DMS114 treated with DMSO at 0.1 percent for 48 hours (cell line): ENCODE measurements around the gene COL26A1.

ENCODE experiments used
- DNase-seq: peaks from one replicate; lab custom pipeline; 2025; ENCODE audit not compliant: unreplicated experiment; lab: John Stamatoyannopoulos, UW

COL26A1 gene

GRCh38 chr7:101370836-101371235 lies 8.2 kb downstream of the COL26A1 start:
- DNase-seq: no peak

DNA sequence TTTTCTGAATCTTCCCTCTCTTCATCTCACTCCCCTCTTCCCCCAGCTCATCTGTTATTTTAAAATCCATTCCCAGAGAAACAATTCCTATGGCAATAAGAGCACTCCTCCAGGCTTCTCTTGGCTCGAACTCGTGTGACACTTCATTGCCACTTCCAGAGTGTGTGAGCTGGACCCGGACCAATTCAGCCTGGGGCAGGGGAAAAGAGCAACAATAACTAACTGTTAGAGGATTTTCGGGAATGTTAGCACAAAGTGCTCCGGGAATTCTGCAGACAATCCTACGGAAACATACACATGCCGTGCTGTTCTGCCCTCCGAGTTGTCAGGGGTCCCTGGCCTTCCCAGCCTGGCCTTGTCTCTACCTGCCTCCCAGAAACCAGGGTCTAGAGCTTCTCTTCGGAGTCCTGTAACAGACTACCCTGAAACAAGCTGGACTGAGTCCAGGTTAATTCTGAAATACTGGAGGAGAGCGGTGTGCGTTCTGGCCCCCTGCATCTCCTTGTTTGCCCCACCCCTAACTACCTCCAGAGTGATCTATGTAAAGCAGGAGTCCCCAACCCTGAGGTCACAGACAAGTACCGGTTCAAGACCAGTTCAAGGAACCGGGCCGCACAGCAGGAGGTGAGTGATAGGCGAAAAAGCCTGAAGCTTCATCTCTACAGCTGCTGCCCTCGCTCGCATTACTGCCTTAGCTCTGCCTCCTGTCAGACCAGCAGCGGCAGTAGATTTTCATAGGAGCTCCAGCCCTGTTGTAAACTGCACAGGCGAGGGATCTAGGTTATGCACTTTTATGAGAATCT lies 11.3 kb downstream of the COL26A1 start:
- no peak for DNase-seq

DNA sequence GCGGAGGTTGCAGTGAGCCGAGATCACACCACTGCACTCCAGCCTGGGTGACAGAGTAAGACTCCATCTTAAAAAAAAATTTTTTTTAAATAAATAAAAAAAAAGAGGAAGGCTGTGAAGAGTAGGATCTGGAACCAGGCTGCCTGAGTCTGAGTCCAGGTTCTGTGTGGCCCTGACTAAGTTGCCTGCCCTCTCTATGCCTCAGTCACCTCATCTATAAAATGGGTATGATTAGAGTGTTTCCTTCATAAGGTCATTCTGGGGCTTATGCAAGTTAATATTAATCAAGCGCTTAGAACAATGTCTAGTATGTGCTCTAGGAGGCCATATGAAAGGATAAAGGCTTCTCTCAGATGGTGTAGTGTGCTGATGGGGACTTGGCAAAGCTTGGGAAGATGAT lies 12.3 kb downstream of the COL26A1 start:
- DNase-seq: no peak

GRCh38 chr7:101376601-101377000 lies 13.9 kb downstream of the COL26A1 start:
- no peak for DNase-seq

GRCh38 chr7:101377189-101377736 lies 14.6 kb downstream of the COL26A1 start:
- no peak for DNase-seq

DNA sequence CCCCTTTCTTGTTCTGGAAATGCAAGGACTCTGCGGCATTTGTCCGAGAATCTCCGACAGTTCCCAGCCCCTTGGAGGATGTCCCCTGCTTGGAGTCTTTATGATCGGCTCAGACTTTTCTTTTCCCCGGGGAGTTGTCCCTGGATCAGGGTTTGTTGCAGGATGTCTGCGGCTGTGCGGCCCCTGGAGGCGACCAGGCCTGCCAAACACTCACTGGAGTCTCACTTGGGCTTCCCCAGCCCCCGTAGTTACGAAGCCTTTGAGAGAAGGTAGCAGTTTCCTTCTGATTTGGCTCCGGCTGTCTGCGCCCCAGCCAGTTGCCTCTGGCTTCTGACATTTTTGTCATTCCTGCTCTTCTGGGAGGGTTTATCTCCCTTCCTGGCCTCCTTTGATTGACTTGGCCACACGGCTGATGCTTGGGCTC lies 16.1 kb downstream of the COL26A1 start:
- DNase-seq: no peak

DNA sequence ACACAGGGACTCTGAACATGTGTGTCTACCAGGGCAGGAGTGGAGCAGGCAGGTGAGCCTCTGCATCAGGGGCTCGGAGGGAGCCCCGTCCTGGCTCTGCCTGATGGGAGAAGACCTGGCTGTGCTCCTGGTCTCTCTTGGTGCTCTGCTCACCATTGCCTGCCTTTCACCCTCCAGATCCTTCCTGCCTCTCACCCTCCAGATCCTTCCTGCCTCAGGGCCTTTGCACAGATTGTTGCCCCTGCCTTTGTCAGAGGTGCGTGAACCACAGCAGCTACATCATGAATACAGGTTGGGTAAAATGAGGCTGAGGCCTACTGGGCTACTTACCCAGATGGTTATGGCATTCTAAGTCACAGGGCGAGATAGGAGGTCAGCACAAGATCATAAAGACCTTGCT lies 16.6 kb downstream of the COL26A1 start:
- no peak for DNase-seq

DNA sequence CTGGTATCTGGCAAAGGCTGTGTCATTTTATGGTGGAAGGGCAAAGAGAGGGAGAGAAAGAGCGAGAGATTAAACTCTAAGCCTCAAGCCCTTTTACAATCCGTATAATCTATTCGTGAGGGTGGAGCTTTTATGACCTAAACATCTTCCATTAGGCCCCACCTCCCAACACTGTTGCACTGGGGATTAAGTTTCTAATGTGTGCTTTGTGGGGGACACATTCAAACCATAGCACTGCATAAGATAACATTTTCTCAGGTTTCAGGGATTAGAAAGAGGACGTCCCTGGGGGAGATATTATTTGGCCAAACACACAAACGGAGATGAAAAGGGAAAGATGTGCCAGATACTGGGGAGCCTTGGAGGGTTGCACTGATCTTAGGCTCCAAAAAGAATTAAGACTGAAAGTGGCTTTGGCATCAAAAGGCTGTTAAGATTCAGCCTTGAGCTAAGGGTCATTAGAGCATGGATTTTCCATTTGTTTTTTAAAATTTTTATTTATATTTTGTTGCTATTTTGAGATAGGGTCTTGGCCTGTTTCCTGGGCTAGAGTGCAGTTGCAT lies 19.0 kb downstream of the COL26A1 start:
- no peak for DNase-seq

- no peak for DNase-seq
Measured at GRCh38 chr7:101382937-101383336, 20.3 kb downstream of the COL26A1 start.

DNA sequence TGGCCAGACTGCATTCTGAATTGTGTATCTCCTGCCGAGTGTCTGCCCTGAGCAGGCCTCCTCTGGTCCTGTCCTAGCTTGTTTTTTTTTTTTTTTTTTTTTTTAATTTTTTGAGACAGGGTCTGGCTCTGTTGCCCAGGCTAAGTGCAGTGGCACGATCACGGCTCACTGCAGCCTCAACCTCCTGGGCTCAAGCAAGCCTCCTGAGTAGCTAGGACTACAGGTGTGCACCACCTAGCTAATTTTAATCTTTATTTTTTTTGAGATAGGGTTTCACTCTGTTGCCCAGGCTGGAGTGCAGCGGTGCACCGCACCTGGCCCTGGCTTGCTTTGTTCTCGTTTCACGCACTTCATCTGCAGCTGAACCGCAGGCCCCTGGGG lies 23.5 kb downstream of the COL26A1 start:
- DNase-seq: no peak

GRCh38 chr7:101386558-101387231 lies 24.0 kb downstream of the COL26A1 start:
- no peak for DNase-seq

DNA sequence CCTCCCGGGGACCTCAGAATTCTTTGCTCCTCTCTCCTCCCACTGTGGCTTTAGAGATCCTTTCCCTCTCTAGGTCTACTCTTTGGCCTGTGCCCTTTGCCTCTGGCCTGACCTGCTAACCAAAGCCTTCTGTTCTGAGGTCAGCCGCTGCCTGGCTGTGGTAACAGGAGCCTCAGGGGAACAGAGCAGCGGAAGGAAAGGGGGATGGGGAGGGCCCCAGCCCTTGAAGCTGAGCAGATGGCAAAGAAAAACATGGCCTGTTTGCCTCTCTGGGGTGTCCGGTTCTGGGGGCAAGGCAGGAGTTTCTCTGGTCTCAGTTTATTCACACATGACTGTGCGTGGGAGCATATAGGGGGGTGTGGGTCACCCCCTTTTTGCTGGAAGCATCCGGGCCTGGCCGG lies 28.2 kb downstream of the COL26A1 start:
- no peak for DNase-seq

DNA sequence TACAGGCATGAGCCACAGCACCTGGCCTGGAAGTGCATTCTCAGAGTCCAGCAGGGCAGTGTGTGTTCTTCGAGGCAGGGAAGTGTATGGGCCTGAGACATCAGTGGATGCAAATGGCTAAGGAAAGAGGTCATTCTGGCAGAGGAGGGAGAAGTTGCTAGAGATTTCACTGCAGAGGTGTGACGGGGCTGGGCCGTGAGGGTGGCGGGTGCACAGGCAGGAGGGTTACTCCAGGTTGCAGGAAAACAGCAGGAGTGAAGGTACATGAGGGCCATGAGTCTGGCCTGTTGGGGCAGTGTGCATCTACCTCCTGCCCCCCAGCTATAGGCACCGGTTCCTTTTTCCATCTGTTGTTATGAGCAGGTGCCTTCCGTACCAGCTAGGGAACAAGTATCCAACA lies 29.3 kb downstream of the COL26A1 start:
- DNase-seq: no peak

- DNase-seq: no peak
Measured at GRCh38 chr7:101393865-101394264, 31.2 kb downstream of the COL26A1 start.

GRCh38 chr7:101395376-101395775 lies 32.7 kb downstream of the COL26A1 start:
- DNase-seq: no peak

- DNase-seq: no peak
Measured at GRCh38 chr7:101397243-101397642, 34.6 kb downstream of the COL26A1 start.

DNA sequence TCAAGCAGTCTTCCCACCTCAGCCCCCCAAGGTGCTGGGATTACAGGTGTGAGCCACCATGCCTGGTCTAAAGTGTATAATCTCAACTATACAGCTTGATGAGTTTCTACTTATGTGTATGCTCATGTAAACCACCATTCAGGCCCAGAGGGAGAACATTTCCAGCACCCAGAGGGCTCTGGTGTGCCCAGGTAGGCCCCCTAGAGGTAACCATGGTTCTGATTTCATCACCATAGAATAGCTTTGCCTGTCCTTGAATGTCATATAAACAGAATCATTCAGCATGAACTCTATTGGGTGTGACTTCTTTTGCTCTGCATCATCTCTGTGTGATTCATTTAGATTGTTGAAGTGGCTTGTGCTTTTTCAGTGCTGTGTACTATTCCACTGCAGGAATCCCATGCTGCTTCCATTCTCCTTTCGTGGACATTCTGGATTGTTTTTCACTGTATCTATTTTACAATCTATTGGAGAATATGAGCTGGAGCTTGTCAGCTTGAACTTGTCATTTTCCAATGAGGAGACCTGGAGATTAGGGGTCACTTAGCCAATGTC lies 35.2 kb downstream of the COL26A1 start:
- DNase-seq: no peak

DNA sequence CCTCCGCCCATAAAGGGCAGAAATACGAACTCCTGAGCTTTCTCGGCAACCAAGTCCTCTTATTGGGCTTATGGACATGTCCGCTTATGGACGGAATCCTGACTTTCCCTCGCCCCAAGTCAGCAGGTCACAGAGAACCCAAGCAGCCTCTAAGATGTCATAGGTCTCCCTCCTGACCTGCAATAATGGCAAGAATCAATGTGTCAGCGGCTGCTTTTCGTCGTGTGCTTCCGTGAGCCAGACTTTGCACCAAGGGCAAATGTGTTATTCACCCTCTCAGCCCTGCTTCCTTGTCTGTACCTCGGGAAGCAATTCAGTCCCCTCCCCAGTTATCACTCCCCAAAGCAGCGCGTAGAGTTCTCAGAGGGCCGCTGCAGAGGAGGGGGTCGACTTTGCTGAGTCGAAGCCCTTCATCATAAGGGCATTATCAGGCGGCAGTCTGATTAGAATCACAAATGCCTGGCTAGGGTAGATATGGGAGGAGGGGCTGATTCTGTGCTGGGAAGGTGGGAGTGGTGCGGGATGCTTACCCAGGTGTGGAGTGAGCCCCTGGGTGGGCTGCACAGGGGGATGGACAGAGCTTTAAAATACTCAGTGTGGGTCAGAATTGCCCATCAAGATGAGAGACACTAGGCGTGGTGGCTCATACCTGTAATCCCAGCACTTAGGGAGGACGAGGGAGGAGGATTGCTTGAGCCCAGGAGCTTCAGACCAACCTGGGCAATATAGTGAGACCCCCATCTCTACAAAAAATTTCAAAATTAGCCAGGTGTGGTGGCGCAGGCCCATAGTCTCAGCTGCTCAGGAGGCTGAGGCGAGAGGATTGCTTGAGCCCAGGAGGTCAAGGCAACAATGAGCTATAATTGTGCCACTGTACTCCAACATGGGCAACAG lies 36.0 kb downstream of the COL26A1 start:
- DNase-seq: no peak

DNA sequence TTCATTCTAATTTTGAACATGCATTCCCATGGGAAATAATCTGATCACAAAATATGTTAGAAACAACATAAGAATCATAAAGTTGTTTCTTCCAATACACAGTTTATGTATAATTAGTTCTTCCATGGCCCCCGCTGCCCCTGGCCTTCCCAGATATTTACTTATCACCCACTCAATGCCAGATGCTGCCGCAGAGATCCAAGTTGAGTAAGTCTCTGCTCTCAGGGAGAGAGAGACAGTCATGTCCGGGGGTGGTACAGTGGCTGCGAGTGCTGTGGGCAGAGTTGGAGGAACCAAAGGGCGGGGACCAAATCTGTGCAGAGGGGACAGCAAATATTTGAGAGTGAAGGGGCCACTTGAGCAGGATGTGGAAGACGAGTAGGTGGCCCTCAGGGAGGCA lies 37.1 kb downstream of the COL26A1 start:
- DNase-seq: no peak

GRCh38 chr7:101400751-101401150 lies 38.1 kb downstream of the COL26A1 start:
- no peak for DNase-seq
